GM12864 (cell line): ENCODE measurements around the gene ARL13A.
"Not testable (repeated sequence)": the region's sequence is repeated elsewhere in the genome, so short reads cannot be mapped to it uniquely, and the experiment has no call there.

Source experiments
- DNase-seq: peaks from one replicate; pipeline ENCODE4 v3.0.0-alpha.2; 2011; ENCODE audit warnings: low read depth
- H3K4me3 ChIP-seq: 2 replicates; pipeline ENCODE4 v1.5.1; 2011; ENCODE audit warnings: mild to moderate bottlenecking, low read depth, low read length, control low read depth
- CTCF ChIP-seq: IDR thresholded peaks from 2 replicates; pipeline ENCODE4 v1.5.1; 2011; ENCODE audit warnings: low read depth, mild to moderate bottlenecking, moderate library complexity, low read length, control low read depth, inconsistent platforms; ENCODE audit errors: missing control alignments

The ARL13A gene

GRCh38 chrX:100984818-100985217 is 15.3 kb downstream of the ARL13A start:
- DNase-seq = no peak
- no peak overlapping the region for H3K4me3 ChIP-seq
- TF ChIP-seq CTCF = no peak

GRCh38 chrX:100990139-100990538 is 20.6 kb downstream of the ARL13A start:
- no peak for TF ChIP-seq CTCF
- DNase-seq = no peak
- no peak overlapping the region for H3K4me3 ChIP-seq

GRCh38 chrX:100994352-100995281 is 25.1 kb downstream of the ARL13A start:
- no peak for TF ChIP-seq CTCF
- peak; percentile 3 for DNase-seq
- H3K4me3 ChIP-seq = no peak overlapping the region

GRCh38 chrX:100995469-100995868 is 26.0 kb downstream of the ARL13A start:
- peak; percentile 1 for DNase-seq
- H3K4me3 ChIP-seq = no peak overlapping the region
- no peak for TF ChIP-seq CTCF

- H3K4me3 ChIP-seq = no peak overlapping the region
- TF ChIP-seq CTCF = no peak
- DNase-seq = no peak
These were observed 29.9 kb downstream of the ARL13A start for GRCh38 chrX:100999451-100999850.

GRCh38 chrX:101009090-101009489 is 39.6 kb downstream of the ARL13A start:
- no peak for DNase-seq
- H3K4me3 ChIP-seq = no peak overlapping the region
- no peak for TF ChIP-seq CTCF

GRCh38 chrX:101012031-101012430 is 42.5 kb downstream of the ARL13A start:
- H3K4me3 ChIP-seq, DNase-seq: not testable (repeated sequence)
